T-helper 22 cell (primary cell): ENCODE measurements around the gene OR51B4.
"Not testable (repeated sequence)": the region's sequence is repeated elsewhere in the genome, so short reads cannot be mapped to it uniquely, and the experiment has no call there.

Source experiments
- DNase-seq: peaks from one replicate; pipeline ENCODE4 v3.0.0-alpha.2; 2020; ENCODE audit warnings: low read depth

Gene OR51B4, protein sequence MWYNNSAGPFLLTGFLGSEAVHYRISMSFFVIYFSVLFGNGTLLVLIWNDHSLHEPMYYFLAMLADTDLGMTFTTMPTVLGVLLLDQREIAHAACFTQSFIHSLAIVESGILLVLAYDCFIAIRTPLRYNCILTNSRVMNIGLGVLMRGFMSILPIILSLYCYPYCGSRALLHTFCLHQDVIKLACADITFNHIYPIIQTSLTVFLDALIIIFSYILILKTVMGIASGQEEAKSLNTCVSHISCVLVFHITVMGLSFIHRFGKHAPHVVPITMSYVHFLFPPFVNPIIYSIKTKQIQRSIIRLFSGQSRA

DNA sequence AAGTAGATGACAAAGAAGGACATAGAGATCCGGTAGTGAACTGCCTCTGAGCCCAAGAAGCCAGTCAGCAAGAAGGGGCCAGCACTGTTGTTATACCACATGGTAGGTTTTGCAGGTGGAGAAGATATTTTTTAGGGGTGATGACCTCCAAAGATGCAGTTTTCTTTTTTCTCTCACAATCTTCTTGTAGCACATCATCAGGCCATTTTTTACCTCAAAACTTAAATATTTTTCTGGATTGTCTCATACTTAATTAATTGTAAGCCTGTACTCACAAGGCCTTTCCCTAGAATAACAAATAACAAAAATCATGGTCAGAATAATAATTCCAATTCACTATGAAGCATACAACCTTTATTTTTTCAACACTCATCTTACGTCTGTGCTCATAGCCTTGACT, at the start of gene OR51B4:
Gene OR51B4, minus strand, starts transcription at position 101 of the 400 bp plus-strand sequence. Its CDS starts 0 bp downstream, at position 101.
- DNase-seq, result no peak

DNA sequence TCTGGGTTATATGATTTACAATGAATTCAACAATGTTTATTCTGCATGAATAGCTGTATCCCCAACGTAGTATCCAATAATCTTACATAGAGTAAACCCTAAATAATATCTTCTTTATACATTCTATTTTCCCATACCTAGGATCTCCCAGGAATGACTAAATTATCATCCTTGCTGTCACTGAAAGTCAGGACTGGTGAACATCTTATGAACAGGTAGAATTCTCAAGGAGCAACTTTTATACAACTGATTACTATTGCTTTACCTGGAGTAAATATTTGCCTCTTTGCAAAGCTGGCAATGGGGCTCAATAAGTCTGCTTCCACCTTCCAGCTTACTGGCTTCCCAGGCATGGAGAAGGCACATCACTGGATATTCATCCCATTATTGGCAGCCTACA, 49.5 kb upstream of the OR51B4 start, which contains the start of gene OR51B6:
Gene OR51B6, plus strand, starts transcription at position 301 of the 400 bp plus-strand sequence. Its CDS starts 0 bp downstream, at position 301.
- DNase-seq, result no peak

GRCh38 chr11:5349550-5349949, 47.8 kb upstream of the OR51B4 start:
- no peak for DNase-seq

DNA sequence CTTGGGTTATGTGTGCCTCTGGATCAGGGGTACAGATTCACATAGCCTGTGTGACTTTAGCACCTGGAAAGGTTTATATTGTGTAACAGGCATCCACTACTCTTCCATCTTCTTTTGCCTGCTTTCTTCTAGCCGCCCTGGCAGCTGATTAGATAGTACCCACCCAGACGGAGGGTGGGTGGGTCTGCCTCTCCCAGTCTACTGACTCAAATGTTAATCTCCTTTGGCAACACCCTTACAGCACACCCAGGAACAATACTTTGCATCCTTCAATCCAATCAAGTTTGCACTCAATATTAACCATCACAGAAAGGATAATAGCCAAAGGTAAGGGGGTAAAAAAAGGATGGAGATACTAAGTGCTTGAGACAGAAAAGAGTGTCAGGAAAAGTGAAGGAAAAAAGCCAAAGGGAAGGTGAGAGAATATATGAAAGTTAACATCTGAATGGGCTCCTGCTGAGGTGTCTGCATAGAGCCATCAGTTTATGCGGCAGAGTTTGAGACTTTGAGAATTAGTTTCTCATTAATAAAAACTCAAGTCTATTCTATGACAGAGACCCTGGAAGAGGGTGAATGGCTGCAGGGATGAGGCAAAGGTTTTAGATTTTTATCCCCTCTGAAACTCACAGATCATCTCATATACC, 46.9 kb upstream of the OR51B4 start:
- DNase-seq, result no peak

- DNase-seq, result no peak
These were observed 44.1 kb upstream of the OR51B4 start for GRCh38 chr11:5345831-5346230.

- no peak for DNase-seq
These were observed 42.0 kb upstream of the OR51B4 start, which contains the start of gene OR51B5 for GRCh38 chr11:5343474-5344335. TSS of gene OR51B5 (minus strand) at chr11:5343524. CDS start at chr11:5343524, 0 bp downstream.

- DNase-seq, result no peak
These were observed 38.1 kb upstream of the OR51B4 start for GRCh38 chr11:5339771-5340322.

DNA sequence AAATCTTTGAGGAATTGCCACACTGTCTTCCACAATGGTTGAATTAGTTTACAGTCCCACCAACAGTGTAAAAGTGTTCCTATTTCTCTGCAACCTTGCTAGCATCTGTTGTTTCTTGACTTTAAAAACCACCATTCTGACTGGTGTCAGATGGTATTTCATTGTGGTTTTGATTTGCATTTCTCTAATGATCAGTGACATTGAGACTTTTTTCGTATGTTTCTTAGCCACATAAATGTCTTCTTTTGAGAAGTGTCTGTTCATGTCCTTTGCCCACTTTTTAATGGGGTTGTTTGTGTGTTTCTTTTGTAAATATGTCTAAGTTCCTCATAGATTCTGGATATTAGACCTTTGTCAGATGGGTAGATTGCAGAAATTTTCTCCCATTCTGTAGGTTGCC, 35.5 kb upstream of the OR51B4 start:
- DNase-seq, result not testable (repeated sequence)

DNA sequence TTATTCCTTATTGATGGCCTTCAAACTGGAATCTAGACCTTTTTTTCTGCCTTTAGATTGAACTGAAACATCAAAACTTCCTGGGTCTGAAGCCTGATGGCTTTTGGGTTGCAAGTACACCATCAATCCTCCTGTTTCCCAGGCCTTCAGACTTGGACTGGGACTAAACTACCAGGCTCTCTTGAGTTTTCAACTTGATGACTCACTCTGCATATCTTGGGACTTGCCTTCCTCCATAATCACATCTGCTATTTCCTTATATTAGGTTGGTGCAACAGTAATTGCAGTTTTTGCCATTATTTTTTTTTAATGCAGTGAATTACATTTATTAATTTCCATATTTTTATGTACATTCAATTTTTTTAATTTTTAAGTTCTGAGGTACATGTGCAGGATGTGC, 34.6 kb upstream of the OR51B4 start:
- no peak for DNase-seq

DNA sequence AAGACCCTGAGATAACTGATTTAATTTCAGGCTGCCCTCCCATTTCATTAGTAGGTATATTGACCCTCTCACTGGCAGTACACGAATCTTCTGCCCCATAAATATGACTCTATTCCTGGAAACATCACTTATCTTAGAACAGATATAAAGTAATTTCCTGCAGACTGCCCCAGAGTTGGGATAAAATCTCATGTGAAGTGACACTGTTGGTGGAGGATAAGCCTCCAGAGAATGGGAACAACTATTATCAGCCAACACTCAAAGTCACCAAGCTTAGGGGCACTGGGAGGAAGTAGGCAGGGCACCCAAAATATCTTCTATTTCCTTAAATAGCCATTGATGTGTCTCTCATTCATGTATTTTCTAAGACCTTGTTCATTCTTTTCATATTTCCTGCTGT, 33.4 kb upstream of the OR51B4 start:
- no peak for DNase-seq

DNA sequence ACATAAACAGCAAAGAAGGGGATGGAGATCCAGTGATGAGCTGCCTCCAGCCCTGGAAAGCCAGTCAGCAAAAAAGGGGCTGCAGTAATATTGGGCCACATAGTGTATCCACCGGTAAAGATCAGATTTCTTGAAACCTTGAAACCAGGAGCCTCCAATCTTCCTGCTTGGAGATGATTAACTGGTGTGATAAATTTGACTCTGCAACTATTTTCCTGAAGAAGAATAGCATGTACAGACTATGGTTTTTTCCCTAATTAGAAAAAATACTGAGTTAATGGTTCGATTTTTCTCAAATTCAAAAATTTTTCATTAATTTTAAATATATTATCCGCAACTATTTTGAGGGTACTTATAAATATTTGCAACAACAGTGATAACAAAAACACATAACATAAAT, 22.5 kb upstream of the OR51B4 start, which contains the start of gene OR51B2:
Gene OR51B2, minus strand, starts transcription at position 101 of the 400 bp plus-strand sequence. Its CDS starts 0 bp downstream, at position 101.
- DNase-seq, result no peak

DNA sequence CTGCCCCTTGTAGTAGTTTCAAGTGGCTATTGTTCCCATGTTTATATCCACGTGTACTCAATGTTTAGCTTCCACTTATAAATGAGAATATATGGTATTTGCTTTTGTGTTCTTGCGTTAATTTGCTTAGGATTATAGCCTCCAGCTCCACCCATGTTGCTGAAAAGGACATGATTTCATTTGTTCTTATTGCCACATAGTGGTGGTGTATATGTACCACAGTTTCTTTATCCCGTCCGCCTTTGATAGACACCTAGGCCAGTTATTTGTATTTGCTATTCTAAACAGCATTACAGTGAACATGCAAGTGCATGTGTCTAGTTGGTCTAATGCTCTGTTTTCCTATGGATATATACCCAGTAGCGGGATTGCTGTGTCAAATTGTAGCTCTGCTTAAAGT, 15.5 kb upstream of the OR51B4 start:
- no peak for DNase-seq

DNA sequence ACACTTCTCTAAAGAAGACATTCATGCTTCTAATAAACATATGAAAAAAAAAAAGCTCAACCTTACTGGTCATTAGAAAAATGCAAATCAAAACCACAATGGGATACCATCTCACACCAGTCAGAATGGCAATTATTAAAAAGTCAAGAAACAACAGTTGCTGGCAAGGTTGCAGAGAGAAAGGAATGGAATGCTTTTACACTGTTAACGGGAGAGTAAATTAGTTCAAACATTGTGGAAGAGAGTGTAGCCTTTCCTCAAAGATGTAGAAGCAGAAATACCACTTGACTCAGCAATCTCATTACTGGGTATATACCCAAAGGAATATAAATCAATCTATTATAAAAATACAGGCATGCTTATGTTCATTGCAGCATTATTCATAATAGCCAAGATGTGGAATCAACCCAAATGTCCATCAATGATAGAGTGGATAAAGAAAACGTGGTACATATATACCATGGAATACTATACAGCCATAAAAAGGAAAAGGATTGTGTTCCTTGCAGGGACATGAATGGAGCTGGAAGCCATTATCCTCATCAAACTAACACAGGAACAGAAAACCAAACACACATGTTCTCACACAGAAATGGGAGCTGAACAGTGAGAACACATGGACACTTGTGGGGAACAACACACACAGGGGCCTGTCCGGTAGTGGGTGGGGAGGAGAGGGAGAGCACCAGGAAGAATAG, 11.7 kb upstream of the OR51B4 start:
- not testable (repeated sequence) for DNase-seq

DNA sequence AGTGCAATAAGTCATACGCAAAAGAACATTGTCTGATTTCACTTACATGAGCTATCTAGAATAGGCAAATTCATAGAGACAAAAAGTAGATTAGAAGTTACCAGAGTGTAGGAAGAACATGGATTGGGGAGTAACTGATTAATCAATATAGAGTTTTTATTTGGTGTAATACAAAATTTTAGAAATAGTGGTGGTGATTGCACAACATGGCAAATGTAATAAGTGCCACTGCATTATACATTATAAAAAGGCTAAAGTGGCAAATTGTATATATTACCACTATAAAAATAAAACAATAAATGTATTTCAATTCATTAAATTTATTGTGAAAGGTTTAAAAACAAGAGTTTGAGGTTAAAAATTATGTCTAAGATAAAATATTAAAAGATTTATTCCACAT, 8.7 kb upstream of the OR51B4 start:
- DNase-seq, result no peak

DNA sequence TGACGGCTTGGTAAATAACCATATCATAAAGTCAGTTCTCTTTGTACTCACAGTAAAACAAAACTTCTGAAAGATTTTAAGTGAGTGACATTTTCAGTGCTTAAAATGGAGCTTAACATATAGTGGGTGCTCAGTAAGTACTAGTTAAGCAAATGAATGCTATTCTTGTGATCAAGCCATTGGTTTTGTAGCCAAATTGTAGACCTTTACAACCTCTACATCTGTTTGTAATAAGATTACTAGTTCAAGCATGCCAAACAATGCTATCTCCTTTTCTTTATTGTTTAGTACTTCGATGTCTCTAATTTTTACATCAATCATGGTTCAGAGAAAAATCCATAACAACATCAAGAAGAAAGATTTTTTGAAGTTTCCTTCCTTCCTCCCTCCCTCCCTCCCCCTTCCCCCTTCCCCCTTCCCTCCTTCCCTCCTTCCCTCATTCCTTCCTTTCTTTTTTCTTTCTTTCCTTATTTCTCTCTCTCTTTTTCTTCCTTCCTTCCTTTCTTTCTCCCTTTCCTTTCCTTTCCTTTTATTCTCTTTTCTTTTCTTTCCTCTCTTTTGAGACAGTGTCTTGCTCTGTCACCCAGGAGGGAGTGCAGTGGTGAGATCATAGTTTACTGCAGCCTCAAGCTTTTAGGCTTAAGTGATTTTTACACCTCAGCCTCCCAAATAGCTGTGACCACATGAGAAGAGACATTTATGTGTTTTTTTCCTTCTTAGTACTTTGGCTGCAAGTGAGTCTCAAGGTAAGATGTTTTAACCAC, 5.7 kb upstream of the OR51B4 start:
- DNase-seq, result no peak

- DNase-seq, result no peak
These were observed 2.3 kb upstream of the OR51B4 start for GRCh38 chr11:5304046-5304445.

GRCh38 chr11:5303626-5304025, 1.9 kb upstream of the OR51B4 start:
- no peak for DNase-seq

GRCh38 chr11:5300251-5300650, 1.5 kb downstream of the OR51B4 start:
- DNase-seq, result no peak

- DNase-seq, result no peak
These were observed 3.3 kb downstream of the OR51B4 start for GRCh38 chr11:5298451-5298850.

- DNase-seq, result no peak
These were observed 3.9 kb downstream of the OR51B4 start for GRCh38 chr11:5297721-5298323.
